CD4-positive, alpha-beta T cell treated with Interleukin-2 at 100 ng/mL for 4 hours (primary cell): Measurements from ENCODE around the gene SLC6A19.
A peak's percentile ranks its signal among the peaks of the same experiment; 100 is the strongest.

ENCODE experiments used
- DNase-seq: peaks from one replicate; pipeline ENCODE4 v3.0.0-alpha.2; 2020; ENCODE audit warnings: low spot score

Gene SLC6A19

GRCh38 chr5:1166370-1166769, 35.0 kb upstream of the SLC6A19 start:
- no peak for DNase-seq

GRCh38 chr5:1167361-1167727, 34.1 kb upstream of the SLC6A19 start:
- DNase-seq: no peak

GRCh38 chr5:1167728-1168709, 33.4 kb upstream of the SLC6A19 start:
- peak; percentile 71 for DNase-seq

- no peak for DNase-seq
Measured at GRCh38 chr5:1168796-1169195, 32.6 kb upstream of the SLC6A19 start.

- no peak for DNase-seq
Measured at GRCh38 chr5:1169211-1170115, 31.9 kb upstream of the SLC6A19 start.

- no peak for DNase-seq
Measured at GRCh38 chr5:1171340-1171941, 30.0 kb upstream of the SLC6A19 start.

- DNase-seq: no peak
Measured at GRCh38 chr5:1172007-1172581, 29.3 kb upstream of the SLC6A19 start.

- peak; percentile 20 for DNase-seq
Measured at GRCh38 chr5:1172670-1173404, 28.6 kb upstream of the SLC6A19 start.

- no peak for DNase-seq
Measured at GRCh38 chr5:1173485-1174070, 27.8 kb upstream of the SLC6A19 start.

- DNase-seq: peak; percentile 28
Measured at GRCh38 chr5:1174122-1174936, 27.1 kb upstream of the SLC6A19 start.

- DNase-seq: no peak
Measured at GRCh38 chr5:1175015-1175414, 26.4 kb upstream of the SLC6A19 start.

GRCh38 chr5:1175801-1176472, 25.5 kb upstream of the SLC6A19 start:
- DNase-seq: no peak

- DNase-seq: no peak
Measured at GRCh38 chr5:1176473-1177391, 24.7 kb upstream of the SLC6A19 start.

GRCh38 chr5:1177826-1178528, 23.4 kb upstream of the SLC6A19 start:
- no peak for DNase-seq

- DNase-seq: no peak
Measured at GRCh38 chr5:1178529-1179382, 22.6 kb upstream of the SLC6A19 start.

GRCh38 chr5:1179383-1179715, 22.0 kb upstream of the SLC6A19 start:
- no peak for DNase-seq

GRCh38 chr5:1180096-1180495, 21.3 kb upstream of the SLC6A19 start:
- no peak for DNase-seq
